Activated CD4-positive, alpha-beta T cell treated with anti-CD3 and anti-CD28 coated beads for 24 hours (primary cell): ENCODE data around the gene CXCL5.

ENCODE experiments used
- DNase-seq, 2 donors: peaks; one replicate each; pipeline ENCODE4 v3.0.0-alpha.2; 2020; ENCODE audit warnings: low read depth in 2 of 2

Gene CXCL5

GRCh38 chr4:73998040-73999011, at the start of gene CXCL5:
Gene CXCL5, minus strand, starts transcription at chr4:73998677. Its CDS starts 96 bp downstream, at chr4:73998581.
- DNase-seq = no peak

DNA sequence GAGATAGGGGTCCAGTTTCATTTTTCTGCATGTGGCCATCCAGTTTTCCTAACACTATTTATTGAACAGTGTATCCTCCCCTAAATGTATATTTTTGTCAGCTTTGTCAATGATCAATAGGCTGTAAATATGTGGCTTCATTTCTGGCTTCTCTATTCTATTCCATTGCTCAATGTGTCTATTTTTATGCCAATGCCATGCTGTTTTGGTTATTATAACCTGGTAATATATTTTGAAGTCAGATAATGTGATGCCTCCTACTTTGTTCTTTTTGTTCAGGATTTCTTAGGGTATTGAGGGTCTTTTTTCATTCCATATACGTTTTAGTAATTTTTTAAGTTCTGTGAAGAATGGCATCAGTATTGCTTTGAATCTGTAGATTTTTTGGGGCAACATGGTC, 48.7 kb upstream of the CXCL5 start:
- DNase-seq = no peak

- DNase-seq = no peak
These were observed 47.3 kb upstream of the CXCL5 start for GRCh38 chr4:74045772-74046171.

GRCh38 chr4:74045247-74045646, 46.8 kb upstream of the CXCL5 start:
- no peak for DNase-seq

DNA sequence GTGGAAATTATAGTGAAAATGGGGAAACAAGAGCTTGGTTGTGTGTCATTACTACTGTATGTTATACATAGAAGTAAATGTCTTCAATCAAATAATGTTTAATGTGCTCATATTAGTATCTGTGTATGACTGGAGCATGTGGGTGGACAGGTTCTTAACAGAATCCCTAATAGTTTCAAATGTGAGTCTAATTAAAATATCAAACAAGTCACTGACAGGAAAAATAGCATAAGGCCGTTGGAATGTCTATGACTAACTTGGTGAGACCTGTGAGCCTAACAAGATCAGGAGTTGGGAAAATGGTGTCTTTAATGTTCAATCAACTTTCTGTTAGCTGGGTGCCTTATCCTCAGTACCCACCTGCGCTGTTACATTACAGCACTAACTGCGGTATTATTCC, 46.2 kb upstream of the CXCL5 start:
- no peak for DNase-seq

DNA sequence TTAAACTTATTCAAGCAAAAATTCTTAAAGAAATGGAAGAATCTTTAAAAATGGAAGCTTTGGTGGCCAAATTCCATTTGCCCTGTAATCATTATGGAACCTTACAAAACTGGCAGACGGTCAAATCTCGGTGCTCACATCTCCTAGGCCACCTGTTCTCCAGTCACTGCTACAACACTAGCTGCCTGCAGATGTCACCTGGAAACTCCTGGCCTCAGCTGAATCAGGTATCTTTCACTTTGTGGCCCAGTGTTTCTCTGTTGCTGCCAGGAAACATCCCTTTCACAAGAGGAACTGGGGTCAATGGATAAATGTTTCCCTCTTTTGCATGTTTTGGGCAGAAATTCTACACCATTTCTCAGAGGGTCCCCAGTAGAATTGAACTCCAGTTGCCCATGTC, 44.2 kb upstream of the CXCL5 start:
- no peak for DNase-seq

- no peak for DNase-seq
These were observed 42.9 kb upstream of the CXCL5 start for GRCh38 chr4:74041418-74041817.

- no peak for DNase-seq
These were observed 40.9 kb upstream of the CXCL5 start for GRCh38 chr4:74039315-74039763.

- no peak for DNase-seq
These were observed 40.2 kb upstream of the CXCL5 start, which contains the start of gene CXCL3 for GRCh38 chr4:74038425-74039314. Gene CXCL3, minus strand, starts transcription at chr4:74038689. Its CDS starts 78 bp downstream, at chr4:74038611.

GRCh38 chr4:74038086-74038424, 39.6 kb upstream of the CXCL5 start:
- no peak for DNase-seq

GRCh38 chr4:74037076-74037955, 38.8 kb upstream of the CXCL5 start:
- DNase-seq = no peak

GRCh38 chr4:74033739-74034138, 35.3 kb upstream of the CXCL5 start:
- DNase-seq = no peak

GRCh38 chr4:74032064-74032463, 33.6 kb upstream of the CXCL5 start:
- no peak for DNase-seq

- no peak for DNase-seq
These were observed 33.1 kb upstream of the CXCL5 start for GRCh38 chr4:74031576-74031975.

DNA sequence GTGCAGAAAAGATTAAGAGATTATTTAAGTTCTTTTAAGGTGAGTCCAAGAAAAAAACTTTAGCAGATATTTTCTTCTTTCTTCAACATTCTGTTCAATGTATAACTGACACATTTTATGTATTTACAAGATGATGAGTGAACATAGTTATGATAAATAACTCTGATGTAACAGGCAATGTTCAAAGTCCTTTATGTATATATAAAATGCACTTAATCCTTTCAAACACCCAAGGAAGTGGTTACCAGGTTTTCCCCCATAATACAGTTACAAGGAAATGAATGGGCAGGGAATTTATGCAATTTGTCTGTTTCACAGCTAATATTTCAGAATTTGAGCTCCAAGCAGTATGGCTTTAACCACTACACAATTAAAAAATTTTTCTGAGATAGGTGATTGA, 31.8 kb upstream of the CXCL5 start:
- DNase-seq = no peak

DNA sequence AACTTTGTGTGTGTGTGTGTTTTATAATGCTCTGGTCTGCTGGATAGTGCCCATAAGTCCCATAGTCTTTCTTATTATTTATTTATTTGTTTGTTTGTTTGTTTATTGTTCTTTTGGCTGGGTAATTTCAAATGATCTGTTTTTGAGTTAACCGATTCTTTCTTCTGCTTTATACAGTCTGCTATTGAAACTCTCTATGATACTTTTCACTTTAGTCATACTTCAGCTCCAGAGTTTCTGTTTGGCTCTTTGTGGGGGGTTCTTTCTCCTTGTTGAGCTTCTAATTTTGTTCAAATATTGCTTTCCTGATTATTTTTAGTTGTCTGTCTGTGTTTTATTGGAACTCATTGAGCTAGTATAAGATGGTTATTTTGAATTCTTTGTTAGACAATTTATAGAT, 30.0 kb upstream of the CXCL5 start:
- no peak for DNase-seq

DNA sequence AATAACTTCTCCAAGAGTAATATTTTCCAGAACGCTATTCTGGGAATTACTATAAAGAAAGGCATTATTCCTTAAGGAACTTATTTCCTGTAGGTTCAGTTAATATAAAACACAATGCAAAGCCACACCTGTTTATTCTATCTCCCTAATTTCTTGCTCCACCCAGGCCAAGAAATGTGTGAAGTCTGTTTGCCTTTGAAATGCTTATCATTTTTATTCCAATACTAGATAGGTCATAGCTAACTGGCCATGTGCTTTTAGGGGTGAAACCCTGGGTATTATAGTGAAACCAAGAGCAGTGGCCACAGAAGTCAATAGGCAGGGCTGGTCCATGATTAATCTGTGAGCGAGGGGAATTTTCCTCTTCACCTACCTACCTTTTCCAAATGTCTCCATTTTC, 25.2 kb upstream of the CXCL5 start:
- DNase-seq = no peak

- no peak for DNase-seq
These were observed 23.1 kb upstream of the CXCL5 start for GRCh38 chr4:74021601-74022000.

DNA sequence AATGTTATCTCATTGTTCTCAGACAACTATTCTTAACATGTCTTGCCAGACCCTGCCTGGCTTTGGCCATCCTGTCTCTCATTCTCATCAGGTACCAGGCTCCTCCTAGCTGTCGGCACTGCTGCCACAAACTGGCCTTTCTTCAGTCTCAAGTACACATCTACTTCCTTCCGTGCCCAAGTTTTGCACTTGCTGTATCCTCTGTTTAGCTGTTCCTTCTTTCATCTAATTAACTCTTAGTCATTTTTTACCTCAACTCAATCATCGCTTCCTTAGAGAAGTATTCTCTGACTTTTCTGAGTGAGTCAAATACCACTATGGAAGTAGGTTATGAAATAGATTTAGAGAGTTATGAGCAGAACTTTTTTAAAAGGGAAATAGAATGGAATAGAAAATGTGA, 20.3 kb upstream of the CXCL5 start:
- no peak for DNase-seq

GRCh38 chr4:74018116-74018515, 19.6 kb upstream of the CXCL5 start:
- DNase-seq = no peak

DNA sequence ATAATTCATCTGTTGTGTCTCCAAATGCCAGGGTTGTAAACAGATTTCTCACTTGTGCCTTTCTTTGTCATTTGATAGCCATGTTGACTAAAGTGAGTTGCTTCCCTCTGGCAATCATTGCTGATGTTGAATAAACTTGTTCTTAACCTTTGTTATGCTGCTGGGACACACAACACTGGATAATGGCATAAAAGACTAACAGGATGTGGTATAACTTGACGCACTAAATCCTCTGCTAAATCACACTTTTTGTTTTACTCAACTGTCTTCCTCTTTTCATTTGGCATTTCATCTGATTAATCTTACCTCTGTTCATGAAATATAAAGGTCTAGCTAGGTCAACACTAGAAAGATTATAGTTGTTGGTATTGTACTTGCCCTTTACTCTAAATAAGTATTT, 17.6 kb upstream of the CXCL5 start:
- DNase-seq = no peak
